ENCODE measurements around the gene NR2F1-AS1. TPM values are rescaled to one million over a fixed set of nuclear protein-coding genes. Genes with fewer than 3 reads are reported as not detected.
A peak's percentile ranks its signal among the peaks of the same experiment; 100 is the strongest.

The NR2F1-AS1 gene
- total and polyA plus RNA-seq, 4 experiments from 2014 or later = not detected

GRCh38 chr5:93589152-93589828, 8.3 kb upstream of the NR2F1-AS1 start:
- H3K36me3 Mint-ChIP-seq = peaks cover 3 to 5% of the 10 kb centered on the region in 2 donors

DNA sequence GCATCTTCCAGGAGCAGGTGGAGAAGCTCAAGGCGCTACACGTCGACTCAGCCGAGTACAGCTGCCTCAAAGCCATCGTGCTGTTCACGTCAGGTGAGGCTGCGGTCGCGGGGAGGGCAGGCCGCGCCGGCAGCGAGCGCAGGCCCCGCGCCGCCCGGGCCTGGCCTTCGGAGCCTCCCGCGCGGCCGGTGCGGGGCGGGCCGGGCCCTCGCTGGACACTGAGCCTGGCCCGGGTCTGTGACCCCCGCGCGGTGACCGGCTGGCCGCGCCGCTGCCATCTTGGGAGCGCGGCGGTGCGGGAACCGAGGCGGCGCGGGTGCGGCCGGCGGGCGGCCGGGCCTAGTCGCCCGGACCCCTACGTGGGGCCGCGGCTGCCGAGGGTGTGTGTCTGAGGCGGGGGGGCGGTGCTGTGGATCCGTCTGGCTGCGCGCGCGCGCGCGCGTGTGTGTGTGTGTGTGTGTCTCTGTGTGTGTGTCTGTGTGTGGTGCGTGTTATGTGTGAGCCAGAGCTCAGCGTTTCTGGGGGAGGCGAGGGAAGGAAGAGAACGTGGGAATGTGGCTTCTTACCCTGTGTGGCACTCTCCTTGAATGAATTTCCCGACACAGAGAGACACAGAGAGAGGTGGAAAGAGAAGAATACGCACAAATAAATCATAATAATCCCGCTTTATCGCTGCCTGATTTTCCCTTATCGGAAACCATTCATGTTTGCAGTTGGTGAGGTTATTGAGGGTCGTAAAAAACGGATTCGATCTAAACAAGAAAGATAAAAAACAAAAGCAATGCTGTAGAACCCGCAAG, 7.5 kb upstream of the NR2F1-AS1 start:
- POLR2A ChIA-PET (ENCODE audit: partially characterized antibody) = interaction anchor here (1.2 kb wide), 1 partner anchor 32 kb away, joined by 4 read pairs; no protein-coding TSS in a partner anchor
- peaks cover 3 to 5% of the 10 kb centered on the region in 2 donors for H3K36me3 Mint-ChIP-seq
- peaks cover 11 to 26% (median 12%) of the 10 kb centered on the region in 4 donors for H3K4me1 Mint-ChIP-seq
- Histone ChIP-seq H3K4me3 (ENCODE audit: low read length in 2 of 2) (no peak overlapping the region), H3K4me1 (ENCODE audit: insufficient read depth, low read length) (peaks cover 7% of the 10 kb centered on the region), H3K9me3 (ENCODE audit: control insufficient read depth in 1 of 2, low read length in 2 of 2) (no peaks in the 10 kb centered on the region), H3K36me3 (ENCODE audit: insufficient read depth, low read length) (no peaks in the 10 kb centered on the region), H3K27ac (ENCODE audit: low read depth, low read length) (no peak overlapping the region), H3K27me3 (ENCODE audit: insufficient read depth, low read length) (peaks cover 66% of the 10 kb centered on the region)
- DNase-seq = no peak
- CTCF ChIA-PET (ENCODE audit: partially characterized antibody) = interaction anchor here (0.7 to 1.0 kb wide), 2 partner anchors 14 to 19 kb away, joined by 3 to 4 read pairs; no protein-coding TSS in a partner anchor
- peak overlapping the region in 4 of 7 donors; percentile 61 to 93 (median 82) for H3K27ac Mint-ChIP-seq
- H3K4me3 Mint-ChIP-seq = peak overlapping the region in 7 of 8 donors; percentile 33 to 81 (median 72)
- H3K27me3 Mint-ChIP-seq = peaks cover 51 to 64% of the 10 kb centered on the region in 2 donors
- intact Hi-C loops (cut with micrococcal nuclease) = loop anchor here (10.0 kb wide), 1 partner anchor 1026 kb away; the partner anchor contains the start of genes KIAA0825 and SLF1
- peaks cover 0 to 24% (median 18%) of the 10 kb centered on the region in 8 donors for H3K9me3 Mint-ChIP-seq

More at GRCh38 chr5:93589152-93589828, 8.3 kb upstream of the NR2F1-AS1 start:
- H3K4me1 ChIP-seq (ENCODE audit: insufficient read depth, low read length) = peaks cover 4% of the 10 kb centered on the region
- peaks cover 71% of the 10 kb centered on the region for H3K27me3 ChIP-seq (ENCODE audit: insufficient read depth, low read length)
- ChIA-PET POLR2A (ENCODE audit: partially characterized antibody) (no interaction called here), CTCF (ENCODE audit: partially characterized antibody) (interaction anchor here (1.0 kb wide), 1 partner anchor 18 kb away, joined by 3 read pairs; no protein-coding TSS in a partner anchor)
- H3K27ac ChIP-seq (ENCODE audit: low read depth, low read length) = no peak overlapping the region
- no peaks in the 10 kb centered on the region for H3K9me3 ChIP-seq (ENCODE audit: control insufficient read depth in 1 of 2, low read length in 2 of 2)
- Mint-ChIP-seq H3K27me3 (peaks cover 54 to 67% of the 10 kb centered on the region in 2 donors), H3K4me1 (peaks cover 9 to 26% (median 13%) of the 10 kb centered on the region in 4 donors), H3K4me3 (peak overlapping the region in 6 of 8 donors; percentile 4 to 81 (median 73)), H3K9me3 (peaks cover 0 to 30% (median 17%) of the 10 kb centered on the region in 8 donors), H3K27ac (peak overlapping the region in 4 of 7 donors; percentile 61 to 93 (median 81))
- no peaks in the 10 kb centered on the region for H3K36me3 ChIP-seq (ENCODE audit: insufficient read depth, low read length)
- no peak overlapping the region for H3K4me3 ChIP-seq (ENCODE audit: low read length in 2 of 2)
- DNase-seq = no peak
- intact Hi-C loops (cut with micrococcal nuclease) = loop anchor here (10.0 kb wide), 1 partner anchor 1026 kb away; the partner anchor contains the start of genes KIAA0825 and SLF1

DNA sequence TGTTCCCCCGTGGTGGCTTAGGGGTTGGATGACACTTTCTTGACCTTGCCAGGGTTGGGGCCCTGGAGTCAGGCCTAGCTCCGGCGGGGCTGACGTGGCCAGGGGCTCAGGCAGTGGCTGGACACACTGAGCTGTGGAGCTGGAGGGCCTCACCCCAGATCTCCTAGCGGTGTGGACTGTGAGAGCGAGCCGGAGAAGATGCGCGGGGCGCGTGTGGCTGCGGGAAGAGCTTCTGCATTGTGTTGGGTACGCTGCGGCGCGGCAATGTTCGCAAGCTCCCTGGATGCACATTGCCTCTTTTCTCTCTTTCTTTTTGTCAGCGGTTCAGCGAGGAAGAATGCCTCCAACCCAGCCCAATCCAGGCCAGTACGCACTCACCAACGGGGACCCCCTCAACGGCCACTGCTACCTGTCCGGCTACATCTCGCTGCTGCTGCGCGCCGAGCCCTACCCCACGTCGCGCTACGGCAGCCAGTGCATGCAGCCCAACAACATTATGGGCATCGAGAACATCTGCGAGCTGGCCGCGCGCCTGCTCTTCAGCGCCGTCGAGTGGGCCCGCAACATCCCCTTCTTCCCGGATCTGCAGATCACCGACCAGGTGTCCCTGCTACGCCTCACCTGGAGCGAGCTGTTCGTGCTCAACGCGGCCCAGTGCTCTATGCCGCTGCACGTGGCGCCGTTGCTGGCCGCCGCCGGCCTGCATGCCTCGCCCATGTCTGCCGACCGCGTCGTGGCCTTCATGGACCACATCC, 6.8 kb upstream of the NR2F1-AS1 start:
- H3K4me1 Mint-ChIP-seq = peaks cover 11 to 26% (median 13%) of the 10 kb centered on the region in 4 donors
- no peak for DNase-seq
- peaks cover 46 to 59% of the 10 kb centered on the region in 2 donors for H3K27me3 Mint-ChIP-seq
- H3K27me3 ChIP-seq (ENCODE audit: insufficient read depth, low read length) = peaks cover 66% of the 10 kb centered on the region
- H3K9me3 Mint-ChIP-seq = peaks cover 0 to 24% (median 17%) of the 10 kb centered on the region in 8 donors
- H3K27ac ChIP-seq (ENCODE audit: low read depth, low read length) = no peak overlapping the region
- H3K36me3 ChIP-seq (ENCODE audit: insufficient read depth, low read length) = no peaks in the 10 kb centered on the region
- CTCF ChIA-PET (ENCODE audit: partially characterized antibody) = interaction anchor here (0.7 to 1.1 kb wide), 2 partner anchors 12 to 14 kb away, joined by 3 to 4 read pairs; no protein-coding TSS in a partner anchor
- H3K4me1 ChIP-seq (ENCODE audit: insufficient read depth, low read length) = peaks cover 14% of the 10 kb centered on the region
- no peaks in the 10 kb centered on the region for H3K9me3 ChIP-seq (ENCODE audit: control insufficient read depth in 1 of 2, low read length in 2 of 2)
- peak overlapping the region in 4 of 7 donors; percentile 78 to 84 (median 83) for H3K27ac Mint-ChIP-seq
- POLR2A ChIA-PET (ENCODE audit: partially characterized antibody) = interaction anchor here (0.9 to 1.2 kb wide), 2 partner anchors 12 to 33 kb away, joined by 3 to 4 read pairs; no protein-coding TSS in a partner anchor
- intact Hi-C loops (cut with micrococcal nuclease) = loop anchor here (2.0 to 10.0 kb wide), 2 partner anchors 15 to 1027 kb away; partner anchors contain the start of genes KIAA0825 and SLF1
- H3K4me3 ChIP-seq (ENCODE audit: low read length in 2 of 2) = no peak overlapping the region
- peak overlapping the region in 7 of 8 donors; percentile 23 to 64 (median 46) for H3K4me3 Mint-ChIP-seq
- H3K36me3 Mint-ChIP-seq = peaks cover 3 to 5% of the 10 kb centered on the region in 2 donors

- Mint-ChIP-seq H3K4me3 (peak overlapping the region in 5 of 8 donors; percentile 39 to 64 (median 48)), H3K4me1 (peaks cover 11 to 26% (median 13%) of the 10 kb centered on the region in 4 donors), H3K27ac (peak overlapping the region in 5 of 7 donors; percentile 22 to 84 (median 82)), H3K27me3 (peaks cover 44 to 55% of the 10 kb centered on the region in 2 donors), H3K36me3 (peaks cover 3 to 5% of the 10 kb centered on the region in 2 donors), H3K9me3 (peaks cover 0 to 24% (median 17%) of the 10 kb centered on the region in 8 donors)
- no peaks in the 10 kb centered on the region for H3K36me3 ChIP-seq (ENCODE audit: insufficient read depth, low read length)
- H3K9me3 ChIP-seq (ENCODE audit: control insufficient read depth in 1 of 2, low read length in 2 of 2) = no peaks in the 10 kb centered on the region
- H3K4me1 ChIP-seq (ENCODE audit: insufficient read depth, low read length) = peaks cover 20% of the 10 kb centered on the region
- H3K4me3 ChIP-seq (ENCODE audit: low read length in 2 of 2) = no peak overlapping the region
- intact Hi-C loops (cut with micrococcal nuclease) = loop anchor here (2.0 to 10.0 kb wide), 2 partner anchors 16 to 1028 kb away; partner anchors contain the start of genes KIAA0825 and SLF1
- H3K27me3 ChIP-seq (ENCODE audit: insufficient read depth, low read length) = peaks cover 72% of the 10 kb centered on the region
- POLR2A ChIA-PET (ENCODE audit: partially characterized antibody) = interaction anchor here (0.9 kb wide), 1 partner anchor 13 kb away, joined by 3 read pairs; no protein-coding TSS in a partner anchor
- no peak for DNase-seq
- CTCF ChIA-PET (ENCODE audit: partially characterized antibody) = interaction anchor here (1.1 to 1.3 kb wide), 2 partner anchors 13 to 14 kb away, joined by 3 to 5 read pairs; no protein-coding TSS in a partner anchor
- H3K27ac ChIP-seq (ENCODE audit: low read depth, low read length) = no peak overlapping the region
These were observed 5.9 kb upstream of the NR2F1-AS1 start for GRCh38 chr5:93586736-93587596.

DNA sequence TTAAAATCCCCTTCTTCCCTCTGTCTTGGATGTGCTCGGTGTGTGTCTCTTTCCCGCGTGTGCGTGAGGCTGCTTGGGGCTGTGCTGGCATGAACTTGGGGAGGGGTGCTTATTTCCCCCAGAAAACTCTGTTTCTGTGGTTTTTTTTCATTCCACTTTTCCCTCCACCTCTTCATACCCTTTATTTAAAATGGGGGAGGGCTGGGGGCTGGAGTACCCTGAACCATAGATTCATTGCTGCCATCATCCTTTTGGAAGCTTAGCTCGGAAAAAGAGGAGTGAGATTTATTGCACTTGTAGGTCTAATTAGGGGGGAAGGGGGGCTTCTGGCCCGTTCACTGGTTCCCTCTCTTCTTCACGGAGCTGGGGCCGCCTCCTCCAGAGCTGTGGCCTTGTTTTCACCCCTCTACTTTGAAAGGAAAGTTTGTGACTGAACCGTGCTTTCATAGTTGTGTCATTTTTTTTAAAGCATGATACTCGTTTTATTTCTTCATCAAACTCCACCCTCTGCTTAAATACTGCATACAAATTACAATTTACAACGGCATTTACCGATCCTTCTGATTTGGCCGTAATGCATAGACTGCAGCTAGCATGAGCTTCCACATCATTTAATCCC, 4.9 kb upstream of the NR2F1-AS1 start:
- CTCF ChIA-PET (ENCODE audit: partially characterized antibody) = interaction anchor here (1.3 kb wide), 1 partner anchor 15 kb away, joined by 5 read pairs; no protein-coding TSS in a partner anchor
- Histone ChIP-seq H3K4me1 (ENCODE audit: insufficient read depth, low read length) (peaks cover 30% of the 10 kb centered on the region), H3K27me3 (ENCODE audit: insufficient read depth, low read length) (peaks cover 74% of the 10 kb centered on the region), H3K36me3 (ENCODE audit: insufficient read depth, low read length) (no peaks in the 10 kb centered on the region), H3K4me3 (ENCODE audit: low read length in 2 of 2) (no peak overlapping the region), H3K27ac (ENCODE audit: low read depth, low read length) (no peak overlapping the region), H3K9me3 (ENCODE audit: control insufficient read depth in 1 of 2, low read length in 2 of 2) (no peaks in the 10 kb centered on the region)
- peak overlapping the region in 7 of 8 donors; percentile 66 to 85 (median 75) for H3K4me3 Mint-ChIP-seq
- peaks cover 3 to 5% of the 10 kb centered on the region in 2 donors for H3K36me3 Mint-ChIP-seq
- peak overlapping the region in 2 of 7 donors; percentile 22 to 84 for H3K27ac Mint-ChIP-seq
- intact Hi-C loops (cut with micrococcal nuclease) = loop anchor here (2.0 to 10.0 kb wide), 2 partner anchors 17 to 1029 kb away; partner anchors contain the start of genes KIAA0825 and SLF1
- H3K9me3 Mint-ChIP-seq = peaks cover 0 to 24% (median 17%) of the 10 kb centered on the region in 8 donors
- peaks cover 35 to 47% of the 10 kb centered on the region in 2 donors for H3K27me3 Mint-ChIP-seq
- no peak for DNase-seq
- peaks cover 12 to 28% (median 15%) of the 10 kb centered on the region in 4 donors for H3K4me1 Mint-ChIP-seq
- POLR2A ChIA-PET (ENCODE audit: partially characterized antibody) = interaction anchor here (0.6 kb wide), 1 partner anchor 34 kb away, joined by 4 read pairs; no protein-coding TSS in a partner anchor

Data from CD4-positive, alpha-beta memory T cell (primary cell).